ENCODE measurements around the gene REEP6.
"Not testable (repeated sequence)": the region's sequence is repeated elsewhere in the genome, so short reads cannot be mapped to it uniquely, and the experiment has no call there.

Gene REEP6

GRCh38 chr19:1526066-1526778, 35.2 kb downstream of the REEP6 start:
- DNase-seq = no peak

- no peak for DNase-seq
Measured at GRCh38 chr19:1526979-1527649, 36.1 kb downstream of the REEP6 start.

- no peak for DNase-seq
Measured at GRCh38 chr19:1527650-1528309, 36.8 kb downstream of the REEP6 start.

- DNase-seq = no peak
Measured at GRCh38 chr19:1528596-1529429, 37.8 kb downstream of the REEP6 start.

DNA sequence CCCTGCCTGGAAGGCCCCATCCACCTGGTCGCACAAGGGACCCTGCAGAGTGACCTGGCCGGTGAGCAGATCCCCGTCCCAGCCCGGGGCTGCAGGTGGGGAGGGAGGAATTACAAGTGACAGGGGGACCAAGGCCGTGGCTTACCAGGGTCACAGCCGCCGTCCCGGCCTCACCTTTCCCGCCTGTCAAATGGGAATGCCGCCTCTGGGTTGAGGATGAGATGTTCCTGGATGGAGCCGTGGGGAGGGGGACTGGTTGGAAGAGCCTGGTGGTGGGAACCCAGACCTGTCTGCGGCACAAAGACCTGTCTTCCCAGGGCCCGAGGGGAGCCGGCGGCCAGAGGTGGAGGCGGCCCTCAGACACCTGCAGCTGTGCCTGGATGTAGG, 38.4 kb downstream of the REEP6 start:
- no peak for DNase-seq

GRCh38 chr19:1530856-1531255, 39.9 kb downstream of the REEP6 start:
- DNase-seq = not testable (repeated sequence)

DNA sequence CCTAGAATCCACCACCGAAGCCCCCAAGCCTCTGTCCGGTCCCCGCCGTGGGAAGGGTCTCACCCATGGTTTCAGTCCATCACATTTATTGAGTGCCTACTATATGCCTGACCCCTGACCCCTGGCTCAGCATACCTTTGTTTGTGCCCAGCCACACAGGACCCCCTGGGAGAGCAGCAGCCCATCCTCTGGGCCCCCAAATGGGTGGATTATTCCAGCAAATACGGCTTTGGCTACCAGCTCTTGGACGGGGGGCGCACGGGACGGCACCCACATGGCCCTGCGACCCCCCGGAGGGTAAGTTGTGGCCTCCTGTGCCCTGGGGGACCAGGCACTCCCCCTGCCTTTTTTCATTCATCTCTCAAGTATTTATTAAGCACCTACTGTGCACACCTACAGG, 40.6 kb downstream of the REEP6 start:
- DNase-seq = no peak

- DNase-seq = no peak
Measured at GRCh38 chr19:1532003-1532402, 41.0 kb downstream of the REEP6 start.

- no peak for DNase-seq
Measured at GRCh38 chr19:1533510-1534150, 42.6 kb downstream of the REEP6 start.

DNA sequence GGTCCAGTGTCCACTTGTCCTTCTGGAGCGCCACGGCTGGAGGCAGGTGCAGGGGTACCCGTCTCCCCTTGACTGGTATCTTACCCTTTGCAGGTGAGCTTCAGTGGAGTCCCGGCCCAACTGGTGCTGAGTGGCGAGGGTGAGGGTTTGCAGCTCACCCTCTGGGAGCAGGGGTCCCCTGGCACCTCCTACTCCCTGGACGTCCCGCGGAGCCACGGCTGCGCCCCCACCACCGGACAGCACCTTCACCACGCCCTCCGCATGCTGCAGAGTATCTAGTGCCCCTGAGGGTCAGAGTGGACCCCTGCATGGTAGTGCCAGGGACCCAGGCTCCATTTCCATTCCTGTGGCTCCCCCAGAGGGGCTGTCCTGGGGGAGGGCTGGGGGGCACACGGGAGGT, 44.0 kb downstream of the REEP6 start:
- no peak for DNase-seq

GRCh38 chr19:1535699-1536098, 44.7 kb downstream of the REEP6 start:
- DNase-seq = not testable (repeated sequence)

- no peak for DNase-seq
Measured at GRCh38 chr19:1538978-1539377, 48.0 kb downstream of the REEP6 start.

DNA sequence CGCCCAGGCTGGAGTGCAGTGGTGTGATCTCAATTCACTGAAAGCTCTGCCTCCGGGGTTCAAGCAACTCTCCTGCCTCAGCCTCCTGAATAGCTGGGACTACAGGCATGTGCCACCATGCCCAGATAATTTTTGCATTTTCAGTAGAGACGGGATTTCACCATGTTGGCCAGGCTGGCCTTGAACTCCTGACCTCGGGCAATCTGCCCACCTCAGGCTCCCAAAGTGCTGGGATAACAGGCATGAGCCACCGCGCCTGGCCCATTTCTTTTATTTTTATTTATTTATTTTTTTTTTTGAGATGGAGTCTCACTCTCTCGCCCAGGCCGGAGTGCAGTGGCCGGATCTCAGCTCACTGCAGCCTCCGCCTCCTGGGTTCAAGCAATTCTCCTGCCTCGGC, 48.8 kb downstream of the REEP6 start:
- DNase-seq = not testable (repeated sequence)

- DNase-seq = no peak
Measured at GRCh38 chr19:1540365-1540925, 49.5 kb downstream of the REEP6 start.
